GM18873 (cell line): ENCODE measurements around the gene RAD23A.
"Not testable (repeated sequence)": the region's sequence is repeated elsewhere in the genome, so short reads cannot be mapped to it uniquely, and the experiment has no call there.

Experiments used
- ATAC-seq: cut with Tn5 transposase; IDR thresholded peaks from one replicate; pipeline ENCODE4 v1.9.1; 2021; ENCODE audit warnings: mild to moderate bottlenecking, moderate library complexity, moderate number of reproducible peaks; ENCODE audit not compliant: unreplicated experiment, low FRiP score

RAD23A gene

DNA sequence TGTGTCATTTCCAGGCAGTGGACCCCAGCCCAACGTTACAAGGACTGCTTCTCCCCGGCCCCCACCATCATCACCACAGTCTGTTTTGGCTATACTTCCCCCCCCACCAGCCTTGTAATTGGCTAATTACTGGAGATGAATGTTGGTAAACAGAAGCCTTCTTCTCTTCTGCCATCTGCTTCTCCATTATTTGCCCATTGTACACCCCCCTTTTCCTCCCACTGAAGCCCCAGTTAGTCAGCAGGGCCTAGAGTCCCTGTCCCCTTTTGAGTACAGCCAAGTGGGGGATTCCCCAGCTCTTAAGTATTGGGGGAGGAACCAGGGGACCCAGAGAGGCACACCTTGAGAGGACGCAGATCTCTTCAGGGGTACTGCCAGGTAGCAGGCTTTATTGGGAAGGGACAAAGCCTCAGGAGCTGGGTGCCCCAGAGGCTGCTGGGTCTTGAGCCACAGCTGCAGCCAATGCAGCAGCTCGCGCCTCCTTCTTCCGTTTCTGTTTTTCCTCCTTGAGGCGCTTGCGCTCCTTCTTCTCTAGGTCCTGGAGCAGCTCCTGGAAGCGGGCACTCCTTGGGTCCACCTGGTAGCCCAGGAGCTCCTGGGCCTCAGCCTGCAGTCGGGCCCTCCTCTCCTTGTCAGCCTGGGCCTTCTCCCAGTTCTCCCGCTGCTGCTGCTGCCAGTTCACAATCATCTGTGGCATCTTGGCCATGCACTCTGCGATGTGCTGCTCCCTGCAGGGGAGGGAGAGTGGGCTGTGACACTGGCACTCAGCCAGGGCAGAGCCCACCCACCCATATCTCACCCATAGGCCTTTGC is 8.3 kb downstream of the RAD23A start:
- no peak for ATAC-seq

DNA sequence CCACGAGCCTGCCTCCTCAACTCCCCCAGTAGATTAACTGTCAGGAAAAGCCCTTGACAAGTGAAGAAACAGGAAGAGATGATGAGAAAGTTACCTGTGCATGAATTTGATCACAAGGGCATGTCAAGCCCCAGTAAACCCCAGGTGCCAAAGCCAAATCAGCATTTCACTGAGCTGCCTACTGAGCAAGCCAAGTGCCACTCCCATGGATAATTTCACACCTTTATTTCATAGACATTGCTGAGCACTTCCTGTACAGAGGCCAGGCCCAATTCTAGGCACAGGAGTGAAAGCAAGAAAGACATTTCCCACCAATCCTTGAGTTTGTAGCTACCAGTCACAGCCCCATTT is 8.9 kb downstream of the RAD23A start:
- ATAC-seq, result no peak

DNA sequence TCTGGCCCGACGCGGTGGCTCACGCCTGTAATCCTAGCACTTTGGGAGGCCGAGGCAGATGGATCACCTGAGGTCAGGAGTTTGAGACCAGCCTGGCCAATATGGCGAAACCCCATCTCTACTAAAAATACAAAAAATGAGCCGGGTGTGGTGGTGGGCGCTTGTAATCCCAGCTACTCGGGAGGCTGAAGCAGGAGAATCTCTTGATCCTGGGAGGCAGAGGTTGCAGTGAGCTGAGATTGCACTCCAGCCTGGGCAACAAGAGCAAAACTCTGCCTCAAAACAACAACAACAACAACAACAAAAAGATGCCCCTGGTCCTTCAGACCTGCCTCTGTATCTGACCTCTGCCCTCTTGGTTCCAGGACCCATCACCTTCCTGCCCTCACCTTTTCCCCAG is 9.9 kb downstream of the RAD23A start:
- not testable (repeated sequence) for ATAC-seq

DNA sequence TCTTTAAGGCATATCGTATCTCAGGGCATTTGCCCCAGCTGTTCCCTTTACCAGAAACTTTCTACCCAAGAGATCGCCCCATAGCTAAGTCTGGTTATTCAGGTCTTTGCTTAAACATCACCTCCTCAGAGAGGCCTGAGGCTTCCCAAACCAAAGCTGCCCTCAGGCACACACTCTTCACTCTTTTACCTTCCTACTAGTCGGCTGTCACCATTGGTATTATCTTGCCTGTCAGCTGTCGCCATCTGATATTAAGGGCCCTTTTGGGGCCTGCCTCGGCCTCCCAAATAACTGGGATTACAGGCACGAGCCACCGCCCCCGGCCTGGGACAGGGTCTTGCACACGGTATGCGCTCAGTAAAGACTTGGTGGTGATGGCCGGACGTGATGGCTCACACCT is 10.3 kb downstream of the RAD23A start:
- no peak for ATAC-seq

DNA sequence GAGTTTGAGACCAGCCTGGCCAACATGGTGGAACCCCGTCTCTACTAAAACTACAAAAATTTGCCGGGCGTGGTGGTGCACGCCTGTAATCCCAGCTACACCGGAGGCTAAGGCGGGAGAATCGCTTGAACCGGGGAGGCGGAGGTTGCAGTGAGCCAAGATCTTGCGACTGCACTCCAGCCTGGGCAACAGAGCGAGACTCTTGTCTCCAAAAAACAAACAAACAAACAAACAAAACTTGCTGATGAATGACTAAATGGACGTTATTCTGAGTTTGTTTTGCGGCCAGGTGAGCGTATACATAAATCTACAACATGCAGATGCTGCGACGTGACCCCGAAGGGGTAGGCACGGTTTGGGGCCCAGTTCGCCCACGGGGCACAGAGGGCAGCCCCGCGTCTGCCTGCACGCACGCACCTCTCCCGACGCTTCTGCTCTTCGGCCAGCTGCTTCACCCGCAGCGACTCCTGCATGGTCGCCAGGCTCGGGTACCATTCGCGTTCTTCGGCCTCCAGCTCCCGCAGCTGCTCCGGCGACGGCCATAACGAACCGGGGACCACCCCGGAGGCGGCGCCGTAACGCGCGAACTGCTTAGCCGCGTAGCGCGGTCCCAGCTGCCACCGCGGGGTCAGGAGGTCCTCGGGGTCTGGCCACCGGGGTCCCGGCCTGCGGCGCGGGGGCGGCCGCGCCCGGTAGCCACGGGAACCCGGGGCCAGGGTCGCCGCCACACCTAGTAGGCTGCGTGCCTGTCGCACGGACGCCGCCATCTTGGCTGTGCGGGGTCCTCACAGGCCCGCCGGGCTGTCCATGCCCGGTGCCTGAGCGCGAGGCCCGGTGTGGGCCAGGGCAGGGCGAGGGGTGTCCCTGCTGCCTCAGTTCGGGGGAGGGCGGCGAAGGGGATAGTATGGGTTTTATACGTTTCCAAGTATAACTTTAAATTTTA is 11.1 kb downstream of the RAD23A start, which contains the start of gene GADD45GIP1:
Gene GADD45GIP1 (minus strand): TSS at position 778 of the 943 bp plus-strand sequence. CDS start 11 bp downstream, at position 767.
- ATAC-seq, result no peak

DNA sequence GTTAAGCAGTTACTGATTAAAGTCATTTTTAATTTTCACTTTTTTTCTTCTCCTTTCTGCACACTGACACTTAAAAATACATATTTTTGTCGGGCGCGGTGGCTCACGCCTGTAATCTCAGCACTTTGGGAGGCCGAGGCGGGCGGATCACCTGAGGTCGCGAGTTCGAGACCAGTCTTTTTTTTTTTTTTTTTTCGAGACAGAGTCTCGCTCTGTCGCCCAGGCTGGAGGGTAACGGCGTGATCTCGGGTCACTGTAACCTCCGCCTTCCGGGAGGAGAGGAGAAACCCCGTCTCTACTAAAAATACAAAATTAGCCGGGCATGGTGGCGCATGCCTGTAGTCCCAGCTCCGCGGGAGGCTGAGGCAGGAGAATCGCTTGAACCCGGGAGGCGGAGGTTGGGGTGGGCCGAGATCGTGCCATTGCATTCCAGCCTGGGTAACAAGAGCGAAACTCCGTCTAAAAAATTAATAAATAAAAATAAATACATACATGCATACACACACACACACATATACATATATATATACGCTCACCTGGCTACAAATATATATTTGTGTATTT is 11.8 kb downstream of the RAD23A start:
- not testable (repeated sequence) for ATAC-seq

DNA sequence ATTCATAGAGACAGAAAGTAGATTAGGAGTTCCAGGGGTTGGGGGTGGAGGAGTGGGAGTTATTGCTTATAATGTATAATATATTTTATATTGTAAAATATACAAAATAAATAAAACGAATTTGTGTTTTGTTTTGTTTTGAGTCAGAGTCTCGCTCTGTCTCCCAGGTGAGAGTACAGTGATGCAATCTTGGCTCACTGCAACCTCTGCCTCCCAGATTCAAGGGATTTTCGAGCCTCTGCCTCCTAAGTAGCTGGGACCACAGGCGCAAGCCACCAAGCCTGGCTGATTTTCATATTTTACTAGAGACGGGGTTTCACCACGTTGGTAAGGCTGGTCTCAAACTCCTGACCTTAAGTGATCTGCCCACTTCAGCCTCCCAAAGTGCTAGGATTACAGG is 13.8 kb downstream of the RAD23A start:
- ATAC-seq, result no peak

DNA sequence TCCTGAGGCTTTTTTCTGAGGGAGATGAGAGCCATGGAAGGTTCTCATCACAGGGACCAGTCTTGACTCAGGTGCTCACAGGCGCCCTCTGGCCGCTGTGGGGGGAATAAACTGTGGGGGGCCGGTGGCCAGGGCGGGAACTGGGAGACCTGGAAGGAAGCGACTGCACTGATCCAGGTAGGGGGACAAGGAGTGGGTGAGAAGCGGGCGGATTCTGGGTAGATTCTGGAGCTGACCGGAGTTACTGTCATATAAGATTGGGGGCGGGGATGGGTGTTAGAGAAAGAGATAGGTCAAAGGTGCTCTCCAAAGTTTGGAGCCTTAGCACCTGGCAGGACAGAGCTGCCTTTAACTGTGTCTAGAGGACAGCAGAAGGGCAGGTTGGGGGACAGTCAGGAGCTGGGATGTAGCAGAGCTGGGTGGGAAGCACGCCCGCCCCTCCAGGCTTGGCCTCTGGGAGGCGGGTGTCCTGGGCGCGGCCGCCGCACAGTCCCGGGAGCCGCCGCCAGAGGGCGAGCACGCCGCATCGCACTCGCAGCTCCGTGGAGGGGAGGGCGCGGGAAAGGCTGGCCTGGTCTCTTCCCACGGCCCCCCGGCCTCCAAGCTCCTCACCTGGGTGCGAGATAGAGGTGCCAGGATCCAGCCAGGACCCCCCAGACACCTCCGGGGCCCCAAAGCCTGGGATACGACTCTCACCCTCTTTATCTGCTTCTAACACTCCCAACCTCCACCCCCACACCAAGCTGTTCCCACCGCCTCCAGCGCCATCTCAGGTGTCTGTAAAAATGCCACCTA is 19.6 kb downstream of the RAD23A start:
- no peak for ATAC-seq

DNA sequence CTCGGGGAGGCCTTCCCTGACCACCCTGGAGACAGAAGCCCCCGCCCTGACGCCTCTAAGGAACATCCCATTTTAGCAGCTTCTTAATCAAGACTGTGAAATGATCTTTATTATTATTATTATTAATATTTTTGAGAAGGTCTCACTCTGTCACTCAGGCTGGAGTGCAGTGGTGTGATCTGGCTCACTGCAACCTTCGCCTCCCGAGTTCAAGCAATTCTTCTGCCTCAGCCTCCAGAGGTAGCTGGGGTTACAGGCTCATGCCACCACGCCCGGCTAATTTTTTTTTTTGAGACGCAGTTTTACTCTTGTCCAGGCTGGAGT is 20.1 kb downstream of the RAD23A start:
- ATAC-seq, result no peak

DNA sequence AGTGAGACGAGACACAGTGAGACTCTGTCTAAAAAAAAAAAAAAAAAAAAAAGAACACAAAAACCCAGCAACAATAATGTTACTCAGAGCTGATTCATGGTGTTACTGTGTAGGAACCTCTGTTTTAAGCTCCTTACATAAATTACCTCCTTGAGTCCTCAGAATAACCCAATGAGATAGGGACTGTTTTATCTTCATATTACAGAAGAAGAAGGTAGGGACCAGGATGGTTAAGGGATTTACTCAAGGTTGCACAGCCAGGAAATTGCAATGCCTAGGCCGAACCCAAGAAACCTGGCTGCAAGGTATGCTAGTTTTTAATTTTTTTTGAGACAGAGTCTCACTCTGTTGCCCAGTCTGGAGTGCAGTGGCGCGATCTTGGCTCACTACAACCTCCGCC is 22.2 kb downstream of the RAD23A start:
- no peak for ATAC-seq

DNA sequence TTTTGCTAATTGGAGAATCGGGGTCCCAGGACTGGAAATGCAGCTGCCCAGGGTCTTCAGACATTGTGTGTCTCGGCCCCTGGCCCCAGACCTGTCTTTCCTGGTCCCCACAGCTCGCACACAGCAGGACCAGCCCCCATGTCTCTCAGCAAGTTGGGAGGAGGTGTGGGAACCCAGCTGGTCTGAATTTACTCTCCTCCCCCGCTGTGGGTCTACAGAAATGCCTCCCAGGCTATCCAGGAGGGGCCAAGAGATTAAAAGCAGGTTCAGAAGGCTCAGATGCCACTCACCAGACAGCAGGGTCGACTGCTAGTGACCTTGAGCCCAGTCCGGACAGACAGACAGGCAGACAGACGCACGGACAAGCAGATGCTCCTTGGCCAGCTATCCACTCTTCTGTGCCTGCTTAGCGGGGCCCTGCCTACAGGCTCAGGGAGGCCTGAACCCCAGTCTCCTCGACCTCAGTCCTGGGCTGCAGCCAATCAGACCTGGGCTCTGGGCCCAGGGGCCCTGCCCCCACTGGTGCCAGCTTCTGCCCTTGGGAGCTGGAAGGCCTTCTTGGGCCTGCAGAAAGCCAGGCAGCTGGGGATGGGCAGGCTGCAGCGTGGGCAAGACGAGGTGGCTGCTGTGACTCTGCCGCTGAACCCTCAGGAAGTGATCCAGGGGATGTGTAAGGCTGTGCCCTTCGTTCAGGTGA is 23.8 kb downstream of the RAD23A start, which contains the start of gene DAND5:
Gene DAND5 (plus strand): TSS at position 285 of the 697 bp plus-strand sequence. CDS start 85 bp downstream, at position 370.
- no peak for ATAC-seq

DNA sequence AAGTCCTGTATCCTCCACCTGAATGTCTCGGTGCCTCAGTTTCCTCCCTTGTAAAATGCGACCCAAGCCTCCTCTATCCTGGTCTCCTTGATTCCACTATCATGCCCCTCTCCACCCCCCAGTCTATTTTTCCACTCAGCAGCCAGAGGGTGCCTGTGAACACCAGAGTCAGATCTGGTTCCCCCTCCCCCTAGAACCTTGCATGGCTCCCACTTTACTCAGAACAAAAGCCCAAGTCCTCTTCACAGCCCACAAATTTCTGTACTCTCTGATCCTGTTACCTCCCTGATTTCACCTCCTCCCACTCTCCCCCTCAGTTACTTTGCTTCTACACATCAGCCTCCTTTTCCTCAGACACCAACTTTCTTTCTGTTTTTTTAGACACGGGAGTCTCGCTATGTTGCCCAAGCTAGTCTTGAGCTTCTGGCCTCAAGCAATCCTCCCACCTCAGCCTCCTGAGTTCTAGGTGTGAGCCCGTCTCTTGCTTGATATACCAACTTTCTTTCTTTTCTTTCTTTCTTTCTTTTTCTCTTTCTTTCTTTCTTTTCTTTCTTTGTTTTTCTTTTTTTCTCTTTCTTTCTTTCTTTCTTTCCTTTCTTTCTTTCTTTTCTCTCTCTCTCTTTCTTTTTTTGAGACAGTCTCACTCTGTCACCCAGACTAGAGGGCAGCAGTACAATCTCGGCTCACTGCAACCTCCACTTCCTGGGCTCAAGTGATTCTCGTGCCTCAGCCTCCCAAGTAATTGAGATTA is 24.6 kb downstream of the RAD23A start:
- ATAC-seq, result no peak

DNA sequence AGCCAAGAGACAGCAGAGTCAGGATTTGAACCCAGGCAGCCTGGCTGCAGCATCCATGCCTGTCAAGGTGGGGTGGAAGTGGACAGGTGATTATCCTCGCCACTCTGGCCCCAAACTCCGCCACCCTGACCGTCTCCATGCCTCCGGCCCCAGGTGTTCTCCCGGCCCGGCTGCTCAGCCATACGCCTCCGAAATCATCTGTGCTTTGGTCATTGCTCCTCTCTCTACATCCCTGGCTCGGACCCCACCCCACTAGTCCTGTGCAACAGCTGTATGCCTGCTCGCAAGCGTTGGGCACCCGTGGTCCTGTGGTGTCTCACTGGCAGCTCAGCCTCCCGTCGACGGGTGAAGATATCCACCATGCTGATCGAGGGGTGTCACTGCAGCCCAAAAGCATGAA is 27.6 kb downstream of the RAD23A start:
- no peak for ATAC-seq

DNA sequence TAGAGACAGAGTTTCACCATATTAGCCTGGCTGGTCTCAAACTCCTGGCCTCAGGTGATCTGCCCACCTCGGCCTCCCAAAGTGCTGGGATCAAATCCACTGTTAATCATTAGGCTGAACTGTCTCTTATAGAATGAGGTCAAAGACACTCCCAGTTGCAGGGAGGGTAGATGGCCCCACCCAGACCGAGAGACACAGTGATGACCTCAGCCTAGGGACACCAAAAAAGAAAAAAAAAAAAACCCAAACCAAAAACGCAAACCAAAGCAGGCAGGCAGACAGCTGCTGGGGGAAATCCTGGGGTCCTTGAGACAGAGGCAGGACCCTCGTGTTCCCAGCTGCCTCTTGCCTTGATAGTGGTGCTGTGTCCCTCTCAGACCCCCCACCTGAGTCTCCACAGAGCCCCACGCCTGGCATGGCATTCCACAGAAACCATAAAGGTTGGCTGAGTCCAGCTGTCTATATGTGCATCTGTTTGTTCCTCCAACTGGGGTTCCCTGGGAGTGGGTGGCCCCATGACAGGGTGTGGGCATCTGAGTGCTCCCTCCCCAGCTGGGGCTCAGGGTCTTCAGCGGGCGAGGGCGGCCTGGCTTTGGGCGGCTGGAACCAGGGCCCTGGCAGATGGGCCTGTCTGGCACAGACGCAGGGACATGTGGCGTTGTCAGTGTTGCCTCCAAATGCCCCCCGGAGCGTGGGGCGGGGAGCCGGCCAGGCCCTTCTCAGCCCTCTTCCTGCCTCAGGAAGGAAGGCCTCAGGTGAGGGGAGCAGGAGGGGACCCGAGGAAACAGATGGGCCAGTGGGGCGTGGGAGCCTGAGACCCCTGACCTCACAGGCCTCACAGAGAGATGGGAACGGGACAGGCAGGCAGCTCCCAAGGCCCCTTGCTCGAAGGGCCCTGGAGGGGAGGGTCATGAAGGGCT is 28.9 kb downstream of the RAD23A start:
- no peak for ATAC-seq

DNA sequence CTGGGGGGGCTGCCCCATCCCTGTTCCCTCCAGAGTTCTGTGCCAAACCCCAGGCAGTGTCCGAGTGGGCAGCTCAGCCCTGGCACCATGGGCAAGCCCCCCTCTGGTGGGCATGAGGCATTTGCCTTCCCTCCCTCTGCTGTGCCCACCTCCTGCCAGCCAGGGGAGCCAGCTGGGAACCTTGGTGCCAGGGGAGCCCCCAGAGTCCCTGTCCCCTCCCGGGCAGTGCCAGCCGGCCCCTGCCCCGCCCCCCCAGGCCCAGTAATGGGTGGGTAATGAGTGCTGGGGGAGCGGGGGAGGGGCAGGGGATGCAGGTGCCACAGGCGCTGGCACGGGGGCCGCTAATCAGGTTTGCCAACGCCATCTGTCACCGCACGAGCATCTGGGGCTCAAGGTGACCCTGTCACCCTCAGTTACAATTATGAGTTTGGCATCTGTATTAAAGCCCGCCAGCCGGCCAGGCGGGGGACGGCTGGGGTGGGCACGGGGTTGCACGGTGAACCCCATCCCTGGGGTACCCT is 29.6 kb downstream of the RAD23A start:
- no peak for ATAC-seq

DNA sequence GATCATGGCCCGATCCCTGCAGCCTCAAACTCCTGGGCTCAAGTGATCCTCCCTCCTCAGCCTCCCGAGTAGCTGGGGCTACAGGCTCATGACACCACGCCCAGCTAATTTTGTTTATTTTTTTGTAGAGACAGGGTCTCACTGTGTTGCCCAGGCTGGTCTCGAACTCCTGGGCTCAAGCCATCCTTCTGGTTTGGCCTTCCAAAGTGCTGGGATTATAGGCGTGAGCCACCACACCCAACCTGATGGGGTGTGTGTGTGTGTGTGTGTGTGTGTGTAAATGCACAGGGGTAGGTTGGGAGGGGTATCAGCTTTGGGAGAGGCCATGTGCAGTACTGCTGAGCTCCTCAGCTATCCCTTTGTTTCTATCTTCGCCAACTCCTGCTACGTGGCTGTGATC is 30.4 kb downstream of the RAD23A start:
- not testable (repeated sequence) for ATAC-seq

DNA sequence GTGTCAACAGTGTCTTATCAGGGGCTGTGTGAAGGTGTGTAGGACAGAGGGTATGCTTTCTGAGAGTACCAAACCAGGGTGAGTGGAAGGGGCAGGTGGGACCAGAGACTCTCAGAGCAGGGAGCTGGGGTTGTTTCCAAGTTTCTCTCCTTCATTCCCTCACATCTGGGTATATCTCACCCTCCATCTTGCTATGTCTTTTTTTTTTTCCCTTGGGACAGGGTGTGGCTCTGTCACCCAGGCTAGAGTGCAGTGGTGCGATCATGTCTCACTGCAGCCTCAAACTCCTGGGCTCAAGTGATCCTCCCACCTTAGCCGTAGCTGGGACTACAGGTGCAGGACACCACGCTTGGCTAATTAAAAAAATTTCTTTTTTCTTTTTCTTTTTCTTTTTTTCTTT is 34.3 kb downstream of the RAD23A start:
- ATAC-seq, result no peak

DNA sequence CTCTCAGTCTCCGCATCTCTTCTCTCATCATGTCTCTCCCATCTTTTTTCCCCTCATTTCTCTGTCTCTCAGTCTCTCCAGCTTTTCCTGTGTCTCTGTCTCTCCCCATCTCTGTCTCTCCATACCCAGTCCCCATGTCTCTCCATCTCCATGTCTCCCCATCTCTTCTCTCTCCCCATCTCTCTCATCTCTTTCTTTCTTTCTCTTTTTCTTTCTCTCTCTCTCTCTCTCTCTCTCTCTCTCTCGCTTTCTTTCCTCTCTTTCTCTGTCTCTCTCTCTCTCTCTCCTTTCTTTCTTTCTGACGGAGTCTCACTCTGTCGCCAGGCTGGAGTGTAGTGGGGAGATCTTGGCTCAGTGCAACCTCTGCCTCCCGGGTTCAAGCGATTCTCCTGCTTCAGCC is 37.0 kb downstream of the RAD23A start:
- no peak for ATAC-seq
